ENCODE results near the gene ATF6. TPM values are rescaled to one million over a fixed set of nuclear protein-coding genes. Genes with fewer than 3 reads are reported as not detected.

ATF6 gene
- total and polyA plus RNA-seq, 9 of the 15 experiments (the other 6 are each of a cell fraction or from before 2014, with no cell fraction given), result 11.7 to 32.4 (median 20.4) TPM

DNA sequence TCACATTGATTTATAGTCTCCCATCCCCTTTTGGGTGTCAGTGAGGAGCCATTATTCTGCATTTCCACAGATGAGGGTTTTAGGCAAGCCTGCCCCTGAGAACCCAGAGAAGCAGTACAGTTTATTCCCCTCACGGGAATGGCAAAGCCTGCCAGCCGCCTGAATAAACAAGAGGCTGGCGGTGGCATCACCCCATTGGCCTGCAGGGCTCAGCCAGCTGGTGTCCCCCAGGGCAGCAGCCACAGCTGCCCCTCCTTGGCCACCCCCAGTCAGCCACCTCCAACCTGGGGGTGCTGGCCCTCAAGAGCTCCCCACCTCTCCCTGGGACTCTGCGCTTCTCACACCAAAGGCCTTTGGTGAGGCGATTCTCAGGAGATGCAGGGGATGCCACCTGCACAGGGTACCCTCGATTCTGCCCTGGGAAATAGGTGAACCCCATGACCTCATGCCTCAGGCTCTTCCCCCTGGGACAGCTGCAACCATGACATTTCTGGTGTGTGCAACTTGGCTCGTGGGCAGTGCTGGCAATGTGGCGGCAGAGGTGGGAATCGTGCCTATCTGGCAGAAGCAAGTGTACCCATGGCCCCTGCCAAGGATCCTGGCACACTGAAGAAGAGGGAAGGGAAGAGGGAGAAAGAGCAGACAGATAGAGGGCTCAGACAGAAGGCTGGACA lies 243.5 kb downstream of the ATF6 start:
- intact Hi-C loops (cut with micrococcal nuclease), result no loop called here
- Histone ChIP-seq H3K9me3 (replicated peaks; ENCODE audit: control insufficient read depth, insufficient read depth, low read depth, low read length) (no peaks in the 10 kb centered on the region), H4K20me1 (replicated peaks; ENCODE audit: control insufficient read depth, insufficient read depth, low read length) (no peaks in the 10 kb centered on the region), H3K36me3 (ENCODE audit: control insufficient read depth, insufficient read depth, low read length) (no peaks in the 10 kb centered on the region), H3K79me2 (ENCODE audit: control insufficient read depth, insufficient read depth, low read length) (no peaks in the 10 kb centered on the region), H2AFZ (ENCODE audit: low read depth, low read length) (no peak overlapping the region), H3K4me2 (ENCODE audit: insufficient read depth, low read length) (no peak overlapping the region), H3K9me1 (ENCODE audit: control insufficient read depth, insufficient read depth, low read length) (no peaks in the 10 kb centered on the region), H3K27me3 (ENCODE audit: control insufficient read depth in 2 of 2, insufficient read depth in 2 of 2, low read length in 2 of 2) (peaks cover 16 to 60% of the 10 kb centered on the region in 2 experiments; a peak in 4 of 5 replicates), H3K27ac (ENCODE audit: extremely low read depth, low read depth, low read length) (no peak overlapping the region), H3K4me3 (no peak overlapping the region), H3K9ac (ENCODE audit: insufficient read depth in 1 of 2, low read depth in 2 of 2, low read length in 2 of 2) (no peak overlapping the region; a peak in 1 of 4 replicates), H3K4me1 (replicated peaks in 1 of 2; ENCODE audit: control insufficient read depth in 2 of 2, insufficient read depth in 2 of 2, low read length in 2 of 2) (no peaks in the 10 kb centered on the region)
- ChIA-PET POLR2A (no interaction called here), CTCF (ENCODE audit: low intra/inter-chr PET ratio) (no interaction called here)
- ATAC-seq, result no peak
- no peak for FAIRE-seq
- 0% methylated on average over 9 of the region's 9 CpGs for WGBS (ENCODE audit: insufficient coverage, low coverage, missing lambda C conversion rate)
- DNase-seq (ENCODE audit: extremely low read depth in 1 of 4, low spot score in 3 of 4), result no peak
- in situ Hi-C loops (cut with MboI), result loop anchor here (25.0 kb wide), 1 partner anchor 547 kb away; no protein-coding TSS in a partner anchor
- BruUV-seq (replicated peaks), result no TSS peak
- TF ChIP-seq ZNF224 (CRISPR knock-in tag; IDR thresholded peaks at IDR 0.05) (no peak), ETV6 (IDR thresholded peaks at IDR 0.05; ENCODE audit: borderline replicate concordance in 1 of 2, low read depth in 2 of 2, low read length in 1 of 2) (no peak), ETV6 (CRISPR knock-in tag; IDR thresholded peaks at IDR 0.05; ENCODE audit: borderline replicate concordance) (no peak), RBM22 (IDR thresholded peaks at IDR 0.05; ENCODE audit: low read depth, low read length, poor library complexity, severe bottlenecking) (no peak), YBX1 (IDR thresholded peaks at IDR 0.05) (no peak), ZNF431 (CRISPR knock-in tag; IDR thresholded peaks at IDR 0.05) (no peak), ELF4 (CRISPR knock-in tag; IDR thresholded peaks at IDR 0.05) (no peak), ETV5 (CRISPR knock-in tag; IDR thresholded peaks at IDR 0.05; ENCODE audit: low read depth) (no peak), ZNF398 (CRISPR knock-in tag; IDR thresholded peaks at IDR 0.05) (no peak), HLTF (IDR thresholded peaks at IDR 0.05) (no peak)
- TF ChIP-seq, protein P1, sequence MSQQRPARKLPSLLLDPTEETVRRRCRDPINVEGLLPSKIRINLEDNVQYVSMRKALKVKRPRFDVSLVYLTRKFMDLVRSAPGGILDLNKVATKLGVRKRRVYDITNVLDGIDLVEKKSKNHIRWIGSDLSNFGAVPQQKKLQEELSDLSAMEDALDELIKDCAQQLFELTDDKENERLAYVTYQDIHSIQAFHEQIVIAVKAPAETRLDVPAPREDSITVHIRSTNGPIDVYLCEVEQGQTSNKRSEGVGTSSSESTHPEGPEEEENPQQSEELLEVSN (IDR thresholded peaks at IDR 0.05; ENCODE audit: borderline replicate concordance in 1 of 2, extremely low read depth in 1 of 2, insufficient read depth in 1 of 2, insufficient read length in 1 of 2, low read depth in 1 of 2, low read length in 1 of 2, poor library complexity in 1 of 2, severe bottlenecking in 1 of 2), result no peak
- TF ChIP-seq, protein P2, sequence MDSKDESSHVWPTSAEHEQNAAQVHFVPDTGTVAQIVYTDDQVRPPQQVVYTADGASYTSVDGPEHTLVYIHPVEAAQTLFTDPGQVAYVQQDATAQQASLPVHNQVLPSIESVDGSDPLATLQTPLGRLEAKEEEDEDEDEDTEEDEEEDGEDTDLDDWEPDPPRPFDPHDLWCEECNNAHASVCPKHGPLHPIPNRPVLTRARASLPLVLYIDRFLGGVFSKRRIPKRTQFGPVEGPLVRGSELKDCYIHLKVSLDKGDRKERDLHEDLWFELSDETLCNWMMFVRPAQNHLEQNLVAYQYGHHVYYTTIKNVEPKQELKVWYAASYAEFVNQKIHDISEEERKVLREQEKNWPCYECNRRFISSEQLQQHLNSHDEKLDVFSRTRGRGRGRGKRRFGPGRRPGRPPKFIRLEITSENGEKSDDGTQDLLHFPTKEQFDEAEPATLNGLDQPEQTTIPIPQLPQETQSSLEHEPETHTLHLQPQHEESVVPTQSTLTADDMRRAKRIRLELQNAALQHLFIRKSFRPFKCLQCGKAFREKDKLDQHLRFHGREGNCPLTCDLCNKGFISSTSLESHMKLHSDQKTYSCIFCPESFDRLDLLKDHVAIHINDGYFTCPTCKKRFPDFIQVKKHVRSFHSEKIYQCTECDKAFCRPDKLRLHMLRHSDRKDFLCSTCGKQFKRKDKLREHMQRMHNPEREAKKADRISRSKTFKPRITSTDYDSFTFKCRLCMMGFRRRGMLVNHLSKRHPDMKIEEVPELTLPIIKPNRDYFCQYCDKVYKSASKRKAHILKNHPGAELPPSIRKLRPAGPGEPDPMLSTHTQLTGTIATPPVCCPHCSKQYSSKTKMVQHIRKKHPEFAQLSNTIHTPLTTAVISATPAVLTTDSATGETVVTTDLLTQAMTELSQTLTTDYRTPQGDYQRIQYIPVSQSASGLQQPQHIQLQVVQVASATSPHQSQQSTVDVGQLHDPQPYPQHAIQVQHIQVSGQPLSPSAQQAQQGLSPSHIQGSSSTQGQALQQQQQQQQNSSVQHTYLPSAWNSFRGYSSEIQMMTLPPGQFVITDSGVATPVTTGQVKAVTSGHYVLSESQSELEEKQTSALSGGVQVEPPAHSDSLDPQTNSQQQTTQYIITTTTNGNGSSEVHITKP (IDR thresholded peaks at IDR 0.05; ENCODE audit: partially characterized antibody), result no peak
- TF ChIP-seq, protein P3, sequence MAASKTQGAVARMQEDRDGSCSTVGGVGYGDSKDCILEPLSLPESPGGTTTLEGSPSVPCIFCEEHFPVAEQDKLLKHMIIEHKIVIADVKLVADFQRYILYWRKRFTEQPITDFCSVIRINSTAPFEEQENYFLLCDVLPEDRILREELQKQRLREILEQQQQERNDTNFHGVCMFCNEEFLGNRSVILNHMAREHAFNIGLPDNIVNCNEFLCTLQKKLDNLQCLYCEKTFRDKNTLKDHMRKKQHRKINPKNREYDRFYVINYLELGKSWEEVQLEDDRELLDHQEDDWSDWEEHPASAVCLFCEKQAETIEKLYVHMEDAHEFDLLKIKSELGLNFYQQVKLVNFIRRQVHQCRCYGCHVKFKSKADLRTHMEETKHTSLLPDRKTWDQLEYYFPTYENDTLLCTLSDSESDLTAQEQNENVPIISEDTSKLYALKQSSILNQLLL (CRISPR knock-in tag; IDR thresholded peaks at IDR 0.05; ENCODE audit: borderline replicate concordance), result no peak
